Activated CD8-positive, alpha-beta memory T cell treated with anti-CD3 and anti-CD28 coated beads, Interleukin-2, amount 50 U/mL, for 1 hour (primary cell): ENCODE data around the gene PDGFRA.
"Not testable (repeated sequence)": the region's sequence is repeated elsewhere in the genome, so short reads cannot be mapped to it uniquely, and the experiment has no call there.

ENCODE experiments used
- DNase-seq: peaks from one replicate; pipeline ENCODE4 v3.0.0-alpha.2; 2020; ENCODE audit errors: extremely low read depth

The PDGFRA gene

DNA sequence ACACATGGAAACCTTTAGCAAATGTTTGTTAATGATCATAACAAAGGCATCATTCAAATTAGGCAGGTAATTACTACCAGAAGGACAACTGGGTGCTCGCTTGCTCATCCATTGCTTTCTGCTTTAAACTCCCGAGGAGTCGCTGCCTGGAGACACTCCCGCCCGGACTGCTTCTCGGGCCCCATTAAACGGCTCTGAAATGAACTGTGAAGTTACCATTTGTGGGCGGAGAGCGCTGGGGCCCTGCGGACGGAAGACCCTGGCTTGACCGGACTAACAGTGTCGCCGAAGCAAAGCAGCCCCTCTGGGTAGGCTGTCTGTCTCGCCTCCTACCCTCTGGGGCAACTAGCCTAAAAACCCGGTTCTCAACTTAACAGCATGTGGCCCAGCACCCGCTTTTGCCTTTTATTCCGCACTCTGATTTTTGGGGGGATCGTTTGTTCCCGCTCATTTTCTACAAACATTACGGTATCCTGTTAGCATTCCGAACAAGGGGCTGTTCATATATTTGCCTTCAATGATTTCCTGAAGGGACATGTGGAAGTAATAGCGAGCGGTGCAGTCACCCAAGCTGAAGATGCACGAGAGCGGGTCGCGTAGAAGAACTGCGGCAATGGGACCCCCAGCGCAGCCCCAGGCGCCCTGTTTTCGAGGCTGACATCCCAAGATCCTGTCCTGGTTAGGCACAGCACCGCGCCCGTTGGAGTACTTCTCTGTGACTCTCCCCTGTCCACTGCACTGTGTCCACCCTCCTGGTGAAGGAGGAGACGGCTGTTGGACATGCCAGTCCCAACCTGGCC is 1.6 kb upstream of the PDGFRA start:
- no peak for DNase-seq

DNA sequence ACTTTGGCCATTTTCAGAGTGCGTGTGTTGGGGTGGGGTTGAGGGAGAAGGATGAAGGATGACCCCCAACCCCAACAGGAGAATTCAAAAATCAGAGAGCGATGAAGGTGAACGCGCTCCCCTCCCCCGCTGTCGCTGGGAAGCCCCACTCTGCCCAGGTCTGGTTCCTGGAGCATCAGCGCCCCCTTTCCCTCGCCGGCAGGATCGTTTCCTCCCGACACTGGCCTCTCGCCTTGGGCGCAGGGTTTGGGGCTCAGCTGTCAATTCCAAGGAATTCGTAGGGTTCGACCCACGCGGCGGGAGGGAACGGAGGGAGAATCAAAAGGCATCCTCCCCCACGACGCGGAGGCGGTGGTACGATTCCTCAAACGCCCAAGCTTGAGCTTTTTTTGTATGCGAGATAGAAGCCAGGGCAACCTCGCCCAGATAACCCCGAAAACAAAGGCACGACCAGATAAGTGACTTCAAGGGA is 1.0 kb upstream of the PDGFRA start:
- DNase-seq, result no peak

DNA sequence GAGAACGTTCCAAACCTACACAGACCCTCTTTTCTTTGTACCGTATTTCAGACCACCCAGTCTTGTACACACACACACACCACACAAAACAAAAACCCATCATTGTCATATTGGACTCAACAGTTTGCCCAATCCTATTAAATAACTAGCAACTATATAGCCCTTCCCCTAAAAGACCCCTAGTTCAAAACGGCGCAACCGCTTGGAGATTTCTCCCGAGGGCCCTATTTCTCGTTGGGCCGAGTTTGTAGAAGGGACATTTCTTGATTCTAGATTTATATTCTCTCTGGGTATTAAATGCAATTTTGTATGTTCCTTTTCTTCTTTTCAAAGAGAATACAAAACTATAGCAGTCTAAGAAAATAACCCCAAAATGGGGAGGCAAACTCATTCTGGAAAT is 547 bp upstream of the PDGFRA start:
- no peak for DNase-seq

DNA sequence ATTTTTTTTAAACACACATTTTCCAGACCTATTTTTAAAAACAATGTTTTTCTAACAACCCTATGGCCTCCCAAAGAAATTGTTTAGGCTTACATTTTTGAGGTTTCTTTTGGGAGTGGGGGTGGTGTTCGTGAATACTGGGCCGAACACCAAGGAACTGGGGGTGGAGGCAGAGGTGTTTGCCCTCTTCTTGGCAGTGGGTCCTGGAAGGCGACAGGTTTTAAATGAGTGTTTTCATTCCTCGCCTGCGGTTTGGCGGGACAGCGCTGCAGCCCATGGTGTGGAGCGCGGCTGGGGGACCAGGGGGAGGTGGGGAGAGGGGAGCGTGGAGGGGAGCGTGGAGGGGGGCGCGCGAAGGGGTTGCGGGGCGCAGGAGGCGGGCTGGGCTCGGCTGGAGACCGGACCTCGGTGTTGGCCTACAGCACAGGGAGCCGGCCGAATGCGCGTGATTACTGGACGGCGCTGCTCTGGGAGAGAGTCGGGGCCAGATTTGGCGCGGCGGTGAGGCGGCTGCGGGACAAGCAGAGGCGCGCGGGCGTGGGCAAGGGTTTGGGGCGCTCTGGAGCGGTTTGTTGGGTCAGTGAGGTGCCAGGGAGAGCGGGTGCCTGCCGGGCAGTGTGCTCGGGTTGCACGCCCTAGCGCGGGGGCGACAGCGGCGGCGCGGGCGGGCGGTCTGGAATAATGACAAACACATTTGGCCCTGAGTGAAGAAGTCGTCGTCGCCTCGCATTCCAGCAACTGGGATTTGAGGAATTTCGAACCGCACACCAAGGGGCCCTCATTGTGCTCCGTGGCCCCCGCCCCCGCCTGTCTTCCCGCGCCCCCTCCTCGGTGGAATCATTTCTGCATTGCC is 764 bp downstream of the PDGFRA start:
- no peak for DNase-seq

DNA sequence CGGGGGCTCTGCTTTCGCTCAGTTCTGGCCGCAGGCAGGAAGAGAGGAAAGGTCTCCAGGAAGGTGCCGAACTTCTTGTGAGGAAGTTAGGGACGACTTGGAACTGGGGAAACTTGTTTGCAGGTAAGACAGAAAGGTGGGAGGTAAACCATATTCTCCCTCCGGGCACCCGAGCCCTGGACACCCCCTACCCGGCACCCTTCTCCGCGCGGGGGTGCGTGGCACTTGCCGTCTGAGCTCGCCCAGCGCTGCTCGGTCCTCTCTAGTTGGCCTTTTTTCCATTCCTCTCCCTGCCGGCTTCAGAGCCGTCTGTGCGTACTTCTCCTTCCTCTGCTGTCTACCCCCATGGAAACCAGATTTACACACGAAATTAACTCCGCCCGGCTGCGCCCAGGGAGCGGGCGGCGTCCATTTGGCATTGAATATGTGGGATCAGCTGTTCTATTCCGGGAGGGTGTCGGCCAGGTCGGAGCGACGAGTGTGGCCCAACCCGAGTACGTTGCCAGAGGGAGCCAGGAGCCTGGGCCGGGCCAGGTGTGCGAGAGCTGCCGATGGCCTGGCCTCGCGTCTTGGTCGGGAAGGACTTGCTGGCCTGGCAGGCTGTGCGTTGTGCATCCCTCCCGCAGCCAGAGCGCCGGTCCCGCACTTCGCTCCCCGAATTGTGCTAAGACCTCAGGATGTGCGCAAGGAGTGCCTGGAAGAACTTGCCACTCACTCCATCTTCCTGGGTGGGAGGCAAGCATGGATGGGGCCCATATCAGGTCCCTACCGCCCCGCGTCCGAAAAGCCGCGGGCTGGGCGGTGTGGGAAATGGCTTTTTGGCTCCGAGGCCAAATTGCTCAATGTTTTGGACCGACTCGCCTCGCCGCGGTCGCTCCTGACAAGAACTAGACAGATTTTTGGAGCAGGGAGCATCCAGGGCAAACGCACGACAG is 1.7 kb downstream of the PDGFRA start:
- DNase-seq, result no peak

DNA sequence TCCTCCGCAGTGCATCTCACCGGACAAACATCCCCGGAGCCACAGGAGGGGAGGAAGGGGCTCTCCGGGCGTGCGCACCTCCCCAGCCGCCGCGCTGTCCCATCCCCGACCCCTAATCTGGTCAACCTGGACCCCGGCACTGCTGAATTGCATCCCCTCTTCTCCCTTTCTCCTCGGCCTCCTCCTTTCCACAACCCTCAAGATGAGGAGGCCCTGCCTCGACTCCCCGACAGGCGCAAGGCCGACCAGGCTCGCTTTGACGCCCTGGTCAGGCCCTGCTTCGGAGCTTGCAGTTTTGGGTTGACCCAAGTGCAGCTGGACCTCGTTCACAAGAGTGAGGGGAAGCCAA is 2.3 kb downstream of the PDGFRA start:
- DNase-seq, result no peak

DNA sequence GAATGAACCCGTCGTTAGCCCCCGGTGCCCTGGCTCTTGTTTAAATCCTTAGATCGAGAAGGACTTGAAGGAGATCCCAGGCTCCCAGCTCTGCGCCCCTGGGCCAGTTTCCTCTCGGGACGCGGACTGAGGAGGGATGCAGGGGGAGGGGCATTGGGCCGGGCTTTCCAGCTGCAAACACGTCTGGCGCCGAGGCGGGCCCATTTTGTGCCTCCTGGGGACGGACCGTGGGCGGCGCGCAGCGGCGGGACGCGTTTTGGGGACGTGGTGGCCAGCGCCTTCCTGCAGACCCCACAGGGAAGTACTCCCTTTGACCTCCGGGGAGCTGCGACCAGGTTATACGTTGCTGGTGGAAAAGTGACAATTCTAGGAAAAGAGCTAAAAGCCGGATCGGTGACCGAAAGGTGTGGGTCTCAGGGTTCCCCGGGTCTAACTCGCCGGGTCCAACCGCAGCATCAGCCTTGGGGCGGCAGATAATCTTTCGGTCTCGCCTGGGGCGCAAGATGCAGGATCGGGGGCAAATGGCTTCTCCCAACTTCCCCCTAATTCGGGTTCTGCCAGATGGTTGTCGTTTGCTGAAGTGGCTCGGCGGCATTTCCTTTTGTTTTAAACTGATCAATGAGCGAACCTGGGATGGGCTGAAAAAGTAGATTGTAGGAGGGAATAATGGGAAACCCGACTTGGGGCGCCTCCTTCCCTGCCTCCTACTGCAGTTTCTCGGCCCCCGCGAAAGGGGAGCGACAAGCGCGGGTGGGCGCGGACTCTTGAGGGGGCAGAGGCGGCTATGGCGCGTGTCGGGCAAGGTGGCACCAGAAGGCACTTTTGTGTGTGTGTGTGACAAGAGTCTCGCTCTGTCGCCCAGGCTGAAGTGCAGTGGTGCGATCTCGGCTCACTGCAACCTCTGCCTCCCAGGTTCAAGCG is 2.9 kb downstream of the PDGFRA start:
- no peak for DNase-seq

DNA sequence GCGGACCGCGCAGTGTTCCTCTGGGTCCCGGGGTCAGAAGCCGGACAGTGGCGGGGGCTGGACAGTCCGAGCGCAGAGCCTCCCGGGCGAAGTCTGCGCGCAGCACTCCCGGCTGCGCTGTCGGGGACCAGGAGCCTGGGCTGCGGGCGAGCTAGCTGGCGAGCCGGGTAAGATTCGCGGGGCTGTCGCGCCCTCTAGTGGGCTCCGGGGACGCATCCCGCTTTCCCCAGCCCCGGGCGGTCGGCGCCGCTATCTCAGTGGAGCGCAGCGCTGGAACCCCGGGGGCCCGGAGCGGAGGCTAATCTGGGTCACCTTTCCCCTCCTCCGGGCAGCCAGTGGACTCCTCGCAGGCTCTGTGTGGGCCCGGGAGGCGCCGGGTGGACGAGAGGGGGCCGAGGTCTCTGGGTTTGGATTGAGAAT is 4.2 kb downstream of the PDGFRA start:
- DNase-seq, result peak; percentile 30

DNA sequence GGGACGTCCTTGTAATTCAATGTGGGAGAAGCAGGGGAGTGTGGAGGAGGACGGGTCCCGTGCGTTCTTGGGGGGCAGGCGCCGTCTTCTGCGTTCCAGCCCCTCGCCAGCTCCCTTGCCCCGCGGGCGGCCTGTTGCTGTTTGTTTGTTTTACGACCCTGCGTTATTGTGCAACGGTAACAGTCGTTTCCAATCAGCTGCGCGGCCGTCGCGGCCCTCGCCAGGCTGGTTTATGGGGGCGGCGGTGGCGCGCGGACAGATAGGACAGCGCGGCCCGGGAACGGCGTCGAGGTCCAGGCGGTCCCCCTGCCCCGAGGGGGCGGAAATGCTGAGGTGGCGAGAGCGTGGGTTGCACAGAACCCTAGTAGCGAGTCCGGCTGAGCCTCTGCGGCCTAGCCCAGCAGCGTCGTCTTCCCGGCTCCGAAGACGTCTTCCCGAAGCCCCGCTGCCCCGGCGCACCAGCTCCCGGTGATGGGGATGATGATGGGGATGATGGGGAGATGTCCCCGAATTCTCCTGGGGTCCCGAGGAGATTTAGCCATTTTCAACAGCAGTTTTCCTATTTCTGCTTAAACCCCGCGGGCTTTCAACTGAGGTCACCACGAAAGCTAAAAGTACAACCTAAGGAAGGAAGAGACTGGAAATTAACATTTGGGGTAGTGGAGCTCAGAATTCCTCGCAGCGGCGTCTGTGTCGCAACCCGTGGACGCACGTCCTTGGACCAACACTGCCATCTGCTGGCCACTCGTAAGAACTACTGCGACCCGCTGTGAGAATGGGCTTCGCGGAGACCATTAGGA is 4.8 kb downstream of the PDGFRA start:
- DNase-seq, result no peak

DNA sequence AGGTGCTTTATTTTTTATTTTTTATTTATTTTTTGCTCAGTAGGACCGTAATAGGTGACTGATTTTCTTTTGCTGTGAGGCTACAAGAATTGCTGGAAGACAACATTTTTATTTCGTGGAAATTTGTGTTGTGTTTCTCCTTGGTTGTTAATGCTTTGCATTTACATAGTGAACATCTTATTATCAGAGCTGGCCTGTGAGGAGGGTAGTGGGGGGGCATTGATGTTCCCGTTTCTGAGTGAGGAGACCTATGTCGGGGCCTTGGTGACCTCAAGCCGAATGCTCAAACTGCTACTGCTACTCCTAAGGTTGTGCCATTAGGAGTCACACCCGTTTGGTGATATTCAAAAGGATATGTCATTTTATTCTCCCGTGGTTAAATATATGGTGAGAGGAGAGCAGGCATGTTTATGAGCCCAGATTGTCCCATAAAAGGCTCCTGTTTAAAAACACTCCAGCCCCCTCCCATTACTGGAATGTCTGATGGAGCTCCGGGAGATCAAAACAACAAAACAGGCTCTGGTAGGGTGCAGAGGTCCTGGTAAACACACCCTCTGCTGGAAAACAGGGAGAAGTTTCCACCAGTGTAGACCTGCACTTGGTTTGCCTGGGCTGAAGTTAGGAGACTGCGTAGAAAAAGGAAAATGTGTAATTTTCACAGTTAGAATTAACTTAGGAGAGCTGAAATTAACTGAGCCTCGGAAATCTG is 5.6 kb downstream of the PDGFRA start:
- no peak for DNase-seq

DNA sequence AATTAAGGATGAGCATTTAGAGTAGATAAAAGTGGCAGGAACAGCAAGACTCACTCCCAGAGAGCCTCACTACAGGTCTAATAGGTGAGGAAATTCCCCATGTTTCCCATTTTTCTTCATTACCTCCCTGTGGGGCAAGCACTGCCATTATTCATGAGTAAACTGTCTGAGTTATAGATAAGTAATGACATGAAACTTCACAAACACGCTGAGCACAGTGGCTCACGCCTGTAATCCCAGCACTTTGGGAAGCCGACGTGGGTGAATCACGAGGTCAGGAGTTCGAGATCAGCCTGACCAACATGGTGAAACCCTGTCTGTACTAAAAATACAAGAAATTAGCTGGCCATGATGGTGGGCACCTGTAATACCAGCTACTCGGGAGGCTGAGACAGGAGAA is 7.2 kb downstream of the PDGFRA start:
- DNase-seq, result not testable (repeated sequence)

DNA sequence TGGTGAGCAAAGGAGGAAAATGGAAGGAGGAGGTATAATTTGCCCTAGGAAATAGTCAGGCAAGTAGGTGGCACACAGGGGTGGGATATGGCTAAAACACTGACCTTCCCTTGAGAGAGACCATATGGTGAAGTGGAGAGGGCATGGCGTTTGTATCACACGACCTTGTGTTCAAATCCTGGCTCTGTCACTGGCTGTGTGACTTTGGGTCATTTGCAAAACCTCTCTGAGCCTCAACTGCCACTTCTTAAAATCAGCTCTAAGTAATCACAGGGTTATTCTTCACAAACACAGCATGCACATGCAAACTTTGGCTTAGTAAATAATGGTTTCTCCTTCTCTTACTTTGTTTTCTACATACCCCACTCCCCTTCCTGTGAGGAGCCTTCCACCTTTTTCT is 8.7 kb downstream of the PDGFRA start:
- DNase-seq, result no peak

DNA sequence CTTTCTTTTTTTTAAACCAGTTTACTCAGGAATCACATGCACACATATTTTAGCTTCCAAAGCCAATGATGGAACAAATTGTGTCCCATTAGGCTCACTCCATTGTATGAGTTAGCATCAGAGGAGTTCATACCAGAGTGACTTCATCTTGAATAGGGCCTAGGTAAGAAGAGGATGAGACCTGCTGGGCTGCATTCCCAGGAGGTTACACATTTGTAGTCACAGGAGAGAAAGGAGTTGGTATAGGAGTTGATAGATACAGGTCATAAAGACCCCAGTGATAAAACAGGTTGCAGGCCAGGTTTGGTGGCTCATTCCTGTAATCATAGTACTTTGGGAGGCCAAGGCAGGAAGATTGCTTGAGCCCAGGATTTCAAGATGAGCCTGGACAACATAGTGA is 9.3 kb downstream of the PDGFRA start:
- DNase-seq, result no peak

DNA sequence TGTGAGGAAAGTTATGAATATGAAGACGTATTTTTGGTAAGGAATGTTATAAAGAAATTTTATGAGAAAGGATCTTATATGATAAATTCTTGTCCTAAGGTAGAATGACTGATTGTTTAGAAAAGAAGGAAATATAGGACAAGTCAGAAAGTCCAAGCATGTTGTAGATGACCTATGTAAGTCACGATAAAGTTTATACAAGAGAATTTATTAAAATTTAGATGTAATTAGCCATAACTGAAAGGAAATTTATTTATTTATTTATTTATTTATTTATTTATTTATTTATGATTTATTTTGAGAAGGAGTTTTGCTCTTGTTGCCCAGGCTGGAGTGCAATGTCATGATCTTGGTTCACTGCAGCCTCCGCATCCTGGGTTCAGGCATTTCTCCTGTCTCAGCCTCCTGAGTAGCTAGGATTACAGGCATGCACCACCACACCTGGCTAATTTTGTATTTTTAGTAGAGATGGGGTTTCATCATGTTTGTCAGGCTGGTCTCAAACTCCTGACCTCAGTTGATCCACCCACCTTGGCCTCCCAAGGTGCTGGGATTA is 12.3 kb downstream of the PDGFRA start:
- DNase-seq, result not testable (repeated sequence)

DNA sequence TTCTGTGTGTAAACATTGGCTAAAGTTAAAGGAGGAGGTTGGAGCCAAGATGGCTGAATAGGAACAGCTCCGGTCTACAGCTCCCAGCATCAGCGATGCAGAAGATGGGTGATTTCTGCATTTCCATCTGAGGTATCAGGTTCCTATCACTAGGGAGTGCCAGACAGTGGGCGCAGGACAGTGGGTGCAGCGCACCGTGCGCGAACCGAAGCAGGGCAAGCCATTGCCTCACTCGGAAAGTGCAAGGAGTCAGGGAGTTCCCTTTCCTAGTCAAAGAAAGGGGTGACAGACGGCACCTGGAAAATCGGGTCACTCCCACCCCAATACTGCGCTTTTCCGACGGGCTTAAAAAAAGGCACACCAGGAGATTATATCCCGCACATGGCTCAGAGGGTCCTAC is 14.4 kb downstream of the PDGFRA start:
- DNase-seq, result not testable (repeated sequence)

DNA sequence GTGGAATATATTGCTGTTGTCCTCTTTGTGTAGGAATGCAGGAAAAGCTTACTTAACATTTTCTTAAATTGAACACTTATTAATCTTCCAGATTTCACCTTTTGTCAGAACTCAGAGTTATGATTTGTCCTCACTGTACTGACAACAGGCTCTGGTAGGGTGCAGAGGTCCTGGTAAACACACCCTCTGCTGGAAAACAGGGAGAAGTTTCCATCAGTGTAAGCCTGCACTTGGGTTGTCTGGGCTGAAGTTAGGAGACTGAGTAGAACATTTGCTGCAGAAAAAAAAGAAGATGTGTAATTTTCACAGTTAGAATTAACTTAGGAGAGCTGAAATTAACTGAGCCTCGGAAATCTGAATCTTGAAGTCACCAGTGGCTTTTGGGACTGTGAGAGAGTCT is 23.2 kb downstream of the PDGFRA start:
- DNase-seq, result not testable (repeated sequence)

DNA sequence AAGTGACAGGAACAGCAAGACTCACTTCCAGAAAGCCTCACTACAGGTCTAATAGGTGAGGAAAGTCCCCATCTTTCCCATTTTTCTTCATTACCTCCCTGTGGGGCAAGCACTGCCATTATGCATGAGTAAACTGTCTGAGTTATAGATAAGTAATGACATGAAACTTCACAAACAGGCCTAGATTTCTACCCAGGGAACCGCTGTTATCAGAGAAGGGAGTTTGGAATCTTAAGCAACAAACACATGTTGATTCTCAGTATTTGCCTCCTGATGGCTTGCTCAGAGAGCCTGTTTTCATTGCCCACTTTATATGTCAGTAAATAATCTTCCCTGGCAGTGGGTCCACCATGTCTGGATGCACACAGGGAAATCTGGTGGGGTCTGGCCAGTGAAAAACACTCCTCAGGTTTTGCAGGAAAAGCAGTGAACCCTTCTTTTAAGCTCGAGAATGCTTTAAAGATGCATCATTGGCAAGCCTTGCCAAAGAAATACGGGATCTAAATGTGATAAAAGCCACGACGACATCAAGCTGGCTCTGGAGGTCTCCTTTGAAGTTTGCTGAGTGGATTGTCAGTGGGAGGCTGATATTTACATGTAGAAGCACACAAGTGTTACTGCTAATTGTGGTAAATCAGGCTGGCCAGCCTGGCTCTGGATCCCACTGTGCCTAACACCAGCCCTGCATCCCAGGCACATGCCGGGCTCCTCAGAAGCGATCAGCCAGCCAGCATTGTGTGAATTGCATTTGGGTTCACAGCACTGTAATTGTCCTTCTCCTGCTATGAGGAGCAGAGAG is 25.2 kb downstream of the PDGFRA start:
- DNase-seq, result no peak

DNA sequence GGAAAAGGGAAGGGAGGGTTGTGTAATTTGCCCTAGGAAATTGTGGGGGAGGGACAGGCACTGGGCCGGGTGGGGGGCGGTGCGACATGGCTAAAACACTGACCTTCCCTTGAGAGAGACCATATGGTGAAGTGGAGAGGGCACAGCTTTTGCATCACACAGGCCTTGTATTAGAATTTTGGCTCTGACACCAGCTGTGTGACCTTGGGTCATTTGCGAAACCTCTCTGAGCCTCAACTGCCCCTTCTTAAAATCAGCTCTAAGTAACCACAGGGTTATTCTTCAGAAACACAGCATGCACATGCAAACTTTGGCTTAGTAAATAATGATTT is 25.8 kb downstream of the PDGFRA start:
- no peak for DNase-seq
